OCI-LY7 (cell line): ENCODE results near the gene ZNF276.

Experiments used
- CTCF ChIP-seq: fragments of 200-600 bp; sonication (generic); conservative IDR thresholded peaks from 2 replicates; pipeline ENCODE4 v1.5.1; 2014; ENCODE audit warnings: mild to moderate bottlenecking, antibody characterized with exemption, low read length, moderate library complexity, mixed read lengths
- EZH2phosphoT487 ChIP-seq: fragments of 200-600 bp; sonication (generic); IDR thresholded peaks from 2 replicates; pipeline ENCODE4 v1.6.1; 2018; ENCODE audit warnings: low read depth, borderline replicate concordance, mild to moderate bottlenecking, mixed run types, antibody characterized with exemption, low read length, moderate library complexity, mixed read lengths

DNA sequence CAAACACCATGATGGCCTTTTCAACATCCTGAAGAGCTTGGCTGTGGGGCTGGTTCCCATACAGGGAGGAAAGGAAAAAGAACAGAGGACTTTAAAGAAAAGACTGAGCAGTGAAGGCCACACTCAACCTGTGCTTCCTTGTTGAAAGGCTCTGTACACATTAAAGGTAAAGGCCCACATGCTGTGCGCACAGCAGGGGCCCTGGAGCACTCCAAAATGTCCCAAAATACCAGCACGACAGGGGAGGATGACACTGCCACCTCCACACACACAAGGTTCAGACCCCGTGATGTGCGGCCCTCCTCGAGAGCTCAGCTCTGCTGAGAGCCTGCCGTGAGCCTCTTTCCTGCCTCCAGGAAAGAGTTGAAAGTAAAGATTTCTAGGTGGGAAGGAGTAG is 58.6 kb downstream of the ZNF276 start:
- no peak for TF ChIP-seq CTCF
- TF ChIP-seq EZH2phosphoT487: no peak
